DMS 273 (cell line): ENCODE data around the gene VPS37B.

ENCODE experiments used
- DNase-seq: peaks from one replicate; lab custom pipeline; 2025; ENCODE audit not compliant: unreplicated experiment; lab: John Stamatoyannopoulos, UW

Gene VPS37B

GRCh38 chr12:122842505-122843405 is 53.2 kb downstream of the VPS37B start:
- DNase-seq = no peak

- DNase-seq = no peak
These were observed 54.2 kb downstream of the VPS37B start for GRCh38 chr12:122841544-122842321.

GRCh38 chr12:122840580-122841513 is 55.1 kb downstream of the VPS37B start:
- DNase-seq = no peak

GRCh38 chr12:122839907-122840554 is 55.9 kb downstream of the VPS37B start:
- no peak for DNase-seq

GRCh38 chr12:122838841-122839240 is 57.1 kb downstream of the VPS37B start:
- DNase-seq = no peak

- no peak for DNase-seq
These were observed 58.3 kb downstream of the VPS37B start for GRCh38 chr12:122837306-122838265.

GRCh38 chr12:122836027-122836921 is 59.6 kb downstream of the VPS37B start:
- peak; percentile 50 for DNase-seq

GRCh38 chr12:122835750-122836026 is 60.2 kb downstream of the VPS37B start:
- peak; percentile 48 for DNase-seq

- DNase-seq = peak; percentile 79
These were observed 60.8 kb downstream of the VPS37B start, which contains the start of gene HIP1R for GRCh38 chr12:122834921-122835749. Gene HIP1R, plus strand, starts transcription at chr12:122835457. Its CDS starts 94 bp downstream, at chr12:122835551.

GRCh38 chr12:122834104-122834920 is 61.6 kb downstream of the VPS37B start:
- DNase-seq = peak; percentile 79

- no peak for DNase-seq
These were observed 65.3 kb downstream of the VPS37B start for GRCh38 chr12:122830517-122831214.

GRCh38 chr12:122827258-122827657 is 68.7 kb downstream of the VPS37B start:
- DNase-seq = no peak

GRCh38 chr12:122825773-122826724 is 69.9 kb downstream of the VPS37B start:
- DNase-seq = no peak

- no peak for DNase-seq
These were observed 72.5 kb downstream of the VPS37B start for GRCh38 chr12:122823429-122823828.

GRCh38 chr12:122820838-122821271 is 75.1 kb downstream of the VPS37B start:
- no peak for DNase-seq
